ENCODE measurements around the gene PCDH18. TPM values are rescaled to one million over a fixed set of nuclear protein-coding genes. Genes with fewer than 3 reads are reported as not detected.

The PCDH18 gene
- total RNA-seq, 4 donors from 2014 or later: 6.3 to 46.2 (median 11.1) TPM

- no peaks in the 10 kb centered on the region for H3K27me3 ChIP-seq
- no peaks in the 10 kb centered on the region for H3K4me1 ChIP-seq
- H3K36me3 ChIP-seq: no peaks in the 10 kb centered on the region
- no peak for DNase-seq
- H3K27ac ChIP-seq: no peak overlapping the region
- no peak overlapping the region for H3K4me3 ChIP-seq
- TF ChIP-seq CTCF (IDR thresholded peaks at IDR 0.05) (no peak), POLR2A (IDR thresholded peaks at IDR 0.05) (no peak)
- no peaks in the 10 kb centered on the region for H3K9me3 ChIP-seq
Measured at GRCh38 chr4:137535718-137536117, 3.4 kb upstream of the PCDH18 start.

GRCh38 chr4:137534516-137534915 is 2.2 kb upstream of the PCDH18 start:
- no peak for TF ChIP-seq CTCF (IDR thresholded peaks at IDR 0.05)
- no peak for TF ChIP-seq POLR2A (IDR thresholded peaks at IDR 0.05)
- DNase-seq: no peak
- no peaks in the 10 kb centered on the region for H3K4me1 ChIP-seq
- no peak overlapping the region for H3K4me3 ChIP-seq
- no peaks in the 10 kb centered on the region for H3K9me3 ChIP-seq
- H3K36me3 ChIP-seq: no peaks in the 10 kb centered on the region
- peak overlapping the region in 1 of 4 donors; percentile 84 for H3K27ac ChIP-seq
- H3K27me3 ChIP-seq: no peaks in the 10 kb centered on the region

GRCh38 chr4:137533855-137534254 is 1.6 kb upstream of the PCDH18 start:
- Histone ChIP-seq H3K4me3 (peak overlapping the region in 1 of 4 donors; percentile 10), H3K4me1 (no peaks in the 10 kb centered on the region), H3K27me3 (no peaks in the 10 kb centered on the region), H3K27ac (peak overlapping the region in 2 of 4 donors; percentile 6 to 84), H3K36me3 (no peaks in the 10 kb centered on the region), H3K9me3 (no peaks in the 10 kb centered on the region)
- TF ChIP-seq CTCF (IDR thresholded peaks at IDR 0.05) (no peak), POLR2A (IDR thresholded peaks at IDR 0.05) (no peak)
- DNase-seq: no peak

GRCh38 chr4:137532869-137533236 is 559 bp upstream of the PCDH18 start:
- no peak for DNase-seq
- TF ChIP-seq POLR2A (IDR thresholded peaks at IDR 0.05) (no peak), CTCF (IDR thresholded peaks at IDR 0.05) (no peak)
- no peaks in the 10 kb centered on the region for H3K4me1 ChIP-seq
- peak overlapping the region in 3 of 4 donors; percentile 57 to 84 (median 77) for H3K27ac ChIP-seq
- no peaks in the 10 kb centered on the region for H3K9me3 ChIP-seq
- no peaks in the 10 kb centered on the region for H3K27me3 ChIP-seq
- H3K4me3 ChIP-seq: peak overlapping the region; percentile 10 to 54 (median 39)
- H3K36me3 ChIP-seq: no peaks in the 10 kb centered on the region

GRCh38 chr4:137531168-137531985 is 917 bp downstream of the PCDH18 start:
- TF ChIP-seq POLR2A (IDR thresholded peaks at IDR 0.05): no peak
- no peak for TF ChIP-seq CTCF (IDR thresholded peaks at IDR 0.05)
- H3K4me1 ChIP-seq: no peaks in the 10 kb centered on the region
- no peaks in the 10 kb centered on the region for H3K27me3 ChIP-seq
- H3K4me3 ChIP-seq: peak overlapping the region; percentile 28 to 54 (median 39)
- H3K9me3 ChIP-seq: no peaks in the 10 kb centered on the region
- H3K36me3 ChIP-seq: no peaks in the 10 kb centered on the region
- peak overlapping the region in 2 of 4 donors; percentile 77 to 84 for H3K27ac ChIP-seq
- no peak for DNase-seq
